T-cell (primary cell): ENCODE data around the gene TAAR8. TPM values are rescaled to one million over a fixed set of nuclear protein-coding genes. Genes with fewer than 3 reads are reported as not detected.

ENCODE experiments used
- ATAC-seq, 4 experiments: fragments of 200-7000 bp in 3 of 4; fragments of 150-1000 bp in 1 of 4; cut with Tn5 transposase; replicated peaks in 1 of 4; 1 replicate in 3 of 4; 2 replicates in 1 of 4; pipeline ENCODE4 v1.10.0; 2021; ENCODE audit warnings: moderate library complexity in 3 of 4, mild to moderate bottlenecking in 2 of 4, moderate number of reproducible peaks in 1 of 4
- CTCF ChIA-PET, 2 donors: fragments of 300-600 bp; sonication (Branson Sonifier 250); formaldehyde crosslinking; loops; one replicate each; lab custom pipeline; 2022; ENCODE audit warnings: antibody characterized with exemption in 2 of 2; lab: Charles Lee
- POLR2A ChIA-PET, 2 donors: fragments of 300-600 bp; sonication (Branson Sonifier 250); formaldehyde crosslinking; loops; one replicate each; lab custom pipeline; 2022; ENCODE audit warnings: antibody characterized with exemption in 2 of 2; lab: Charles Lee
- DNase-seq, 35 experiments: peaks; one replicate each; pipeline versions ENCODE4 v3.0.0 to v3.0.0-alpha.2; 2013 to 2023
- H3K27ac ChIP-seq: one replicate; pipeline ENCODE4 v1.5.1; 2013; ENCODE audit warnings: low read length
- H3K27me3 ChIP-seq, 2 experiments: replicated peaks in 1 of 2; 1 replicate in 1 of 2; 2 replicates in 1 of 2; pipeline versions ENCODE4 v1.6.1 to v1.7.0; 2013; ENCODE audit warnings: low read length in 1 of 2, mixed read lengths in 1 of 2; ENCODE audit not compliant: control insufficient read depth in 2 of 2, insufficient read depth in 2 of 2; ENCODE audit errors: extremely low read depth in 1 of 2
- H3K36me3 ChIP-seq, 2 donors: 1 replicate in 1 of 2; 2 replicates in 1 of 2; pipeline versions ENCODE4 v1.6.1 to v1.7.0; 2013; ENCODE audit warnings: low read length in 1 of 2; ENCODE audit not compliant: control insufficient read depth in 2 of 2, insufficient read depth in 1 of 2; ENCODE audit errors: extremely low read depth in 1 of 2
- H3K4me1 ChIP-seq, 2 experiments: 1 replicate in 1 of 2; 2 replicates in 1 of 2; pipeline versions ENCODE4 v1.6.1 to v1.7.0; 2013; ENCODE audit warnings: low read length in 2 of 2, mixed read lengths in 1 of 2; ENCODE audit not compliant: insufficient read depth in 2 of 2, control insufficient read depth in 1 of 2; ENCODE audit errors: extremely low read depth in 1 of 2
- H3K4me3 ChIP-seq, 2 donors: 1 replicate in 1 of 2; 2 replicates in 1 of 2; pipeline versions ENCODE4 v1.5.1 to v1.7.0; 2013; ENCODE audit warnings: mild to moderate bottlenecking in 2 of 2, low read length in 1 of 2, moderate library complexity in 1 of 2; ENCODE audit not compliant: control insufficient read depth in 1 of 2; ENCODE audit errors: extremely low read depth in 1 of 2
- H3K9me3 ChIP-seq: 2 replicates; pipeline ENCODE4 v1.7.0; 2013
- H3K27ac Mint-ChIP-seq, 2 donors: one replicate each; pipeline ENCODE4 v1.8.0; 2020 to 2021; ENCODE audit warnings: mild to moderate bottlenecking in 2 of 2, mixed read lengths in 2 of 2
- H3K27me3 Mint-ChIP-seq, 2 donors: one replicate each; pipeline ENCODE4 v1.8.0; 2021 to 2022; ENCODE audit warnings: mixed read lengths in 2 of 2
- H3K36me3 Mint-ChIP-seq: one replicate; pipeline ENCODE4 v1.8.0; 2021; ENCODE audit warnings: mixed read lengths
- H3K4me1 Mint-ChIP-seq, 3 donors: one replicate each; pipeline ENCODE4 v1.8.0; 2020 to 2022; ENCODE audit warnings: mixed read lengths in 3 of 3, mild to moderate bottlenecking in 1 of 3
- H3K4me3 Mint-ChIP-seq, 3 donors: one replicate each; pipeline ENCODE4 v1.8.0; 2020 to 2022; ENCODE audit warnings: mild to moderate bottlenecking in 3 of 3, mixed read lengths in 3 of 3, moderate library complexity in 3 of 3
- H3K9me3 Mint-ChIP-seq, 3 donors: one replicate each; pipeline ENCODE4 v1.8.0; 2020 to 2022; ENCODE audit warnings: mixed read lengths in 3 of 3
- WGBS: methylation state at CpG from one replicate; pipeline ENCODE4 v1.1.5; 2013; ENCODE audit warnings: missing lambda C conversion rate; ENCODE audit not compliant: insufficient coverage; 5-methylcytosine and 5-hydroxymethylcytosine counted together
- total RNA-seq, 35 experiments: library from RNA in 6 of 35; stranded (reverse) in 6 of 35; fragments of 120-200 nt in 1 of 35; gene quantifications; one replicate each; pipeline versions ENCODE4 v1.2.1 to v1.2.4 and lab custom pipeline; 2013 to 2026

Gene TAAR8
- total RNA-seq (not detected), total RNA-seq (lab: John Stamatoyannopoulos, UW) (0 reads per million in 29 experiments)
- not detected for total RNA-seq (2013)

GRCh38 chr6:132552372-132552771 lies at the start of gene TAAR8:
TSS of gene TAAR8 (plus strand) at chr6:132552672. CDS start at chr6:132552693, 21 bp downstream.
- no peak within 1 kb of the TSS for H3K27ac Mint-ChIP-seq
- CTCF ChIA-PET, result no interaction called here
- H3K4me1 Mint-ChIP-seq, result no peaks in the 10 kb centered on the region

GRCh38 chr6:132504757-132505156 lies 47.7 kb upstream of the TAAR8 start:
- Histone ChIP-seq H3K27me3 (no peaks in the 10 kb centered on the region), H3K36me3 (peaks cover 13 to 31% of the 10 kb centered on the region in 2 donors), H3K4me3 (no peak overlapping the region), H3K9me3 (no peaks in the 10 kb centered on the region), H3K27ac (no peak overlapping the region), H3K4me1 (no peaks in the 10 kb centered on the region)
- Mint-ChIP-seq H3K4me1 (peaks cover 54 to 66% (median 61%) of the 10 kb centered on the region in 3 donors), H3K27ac (no peak overlapping the region), H3K36me3 (peaks cover 44% of the 10 kb centered on the region), H3K4me3 (peak overlapping the region in 1 of 3 donors; percentile 29), H3K27me3 (no peaks in the 10 kb centered on the region), H3K9me3 (no peaks in the 10 kb centered on the region)
- DNase-seq, result no peak
- ATAC-seq, result no peak
- WGBS, result 100% methylated on average over 2 of the region's 5 CpGs
- POLR2A ChIA-PET, result no interaction called here
- CTCF ChIA-PET, result no interaction called here

More at GRCh38 chr6:132552372-132552771, at the start of gene TAAR8:
- H3K27ac ChIP-seq, result no peak within 1 kb of the TSS
- Mint-ChIP-seq H3K4me3 (no peak within 1 kb of the TSS), H3K9me3 (no peaks in the 10 kb centered on the region), H3K36me3 (no peaks in the 10 kb centered on the region), H3K27me3 (peaks cover 22 to 39% of the 10 kb centered on the region in 2 donors)
- peaks cover 0 to 5% of the 10 kb centered on the region in 2 experiments for H3K27me3 ChIP-seq
- WGBS, result no CpG with 5 or more reads among the region's 2 CpGs
- DNase-seq (no peak), ATAC-seq (no peak)
- H3K4me3 ChIP-seq, result no peak within 1 kb of the TSS
- POLR2A ChIA-PET, result interaction anchor here in 1 of 2 donors (0.6 kb wide), 1 partner anchor 71 kb away, joined by 3 read pairs; no protein-coding TSS in a partner anchor
- no peaks in the 10 kb centered on the region for H3K9me3 ChIP-seq
- no peaks in the 10 kb centered on the region for H3K36me3 ChIP-seq
- H3K4me1 ChIP-seq, result no peaks in the 10 kb centered on the region

GRCh38 chr6:132505158-132505557 lies 47.3 kb upstream of the TAAR8 start:
- Mint-ChIP-seq H3K4me1 (peaks cover 50 to 65% (median 59%) of the 10 kb centered on the region in 3 donors), H3K27me3 (no peaks in the 10 kb centered on the region), H3K27ac (no peak overlapping the region), H3K4me3 (no peak overlapping the region), H3K36me3 (peaks cover 40% of the 10 kb centered on the region), H3K9me3 (no peaks in the 10 kb centered on the region)
- Histone ChIP-seq H3K9me3 (no peaks in the 10 kb centered on the region), H3K4me3 (no peak overlapping the region), H3K27ac (no peak overlapping the region), H3K27me3 (no peaks in the 10 kb centered on the region), H3K4me1 (no peaks in the 10 kb centered on the region), H3K36me3 (peaks cover 10 to 27% of the 10 kb centered on the region in 2 donors)
- CTCF ChIA-PET, result no interaction called here
- POLR2A ChIA-PET, result no interaction called here
- 100% methylated on average over 1 of the region's 1 CpG for WGBS
- DNase-seq (no peak), ATAC-seq (no peak)

GRCh38 chr6:132506461-132506860 lies 46.0 kb upstream of the TAAR8 start:
- H3K36me3 Mint-ChIP-seq, result peaks cover 32% of the 10 kb centered on the region
- H3K9me3 Mint-ChIP-seq, result no peaks in the 10 kb centered on the region
- H3K4me1 Mint-ChIP-seq, result peaks cover 59 to 68% (median 64%) of the 10 kb centered on the region in 3 donors

GRCh38 chr6:132506869-132507808 lies 45.3 kb upstream of the TAAR8 start:
- Mint-ChIP-seq H3K4me1 (peaks cover 62 to 72% (median 70%) of the 10 kb centered on the region in 3 donors), H3K9me3 (no peaks in the 10 kb centered on the region), H3K4me3 (no peak overlapping the region), H3K27me3 (no peaks in the 10 kb centered on the region), H3K27ac (peak overlapping the region in 1 of 2 donors; percentile 12), H3K36me3 (peaks cover 28% of the 10 kb centered on the region)
- H3K36me3 ChIP-seq, result peaks cover 0 to 12% of the 10 kb centered on the region in 2 donors
- no peak for ATAC-seq
- H3K4me3 ChIP-seq, result no peak overlapping the region
- ChIA-PET POLR2A (no interaction called here), CTCF (interaction anchor here in 1 of 2 donors (0.5 to 1.0 kb wide), 3 partner anchors 23 to 291 kb away, joined by 3 read pairs; partner anchors contain the start of gene SLC18B1)
- no peaks in the 10 kb centered on the region for H3K27me3 ChIP-seq
- WGBS, result no CpG with 5 or more reads among the region's 5 CpGs
- no peak for DNase-seq
- H3K27ac ChIP-seq, result no peak overlapping the region
- peaks cover 4 to 12% of the 10 kb centered on the region in 2 experiments for H3K4me1 ChIP-seq
- H3K9me3 ChIP-seq, result no peaks in the 10 kb centered on the region

More at GRCh38 chr6:132506461-132506860, 46.0 kb upstream of the TAAR8 start:
- H3K9me3 ChIP-seq, result no peaks in the 10 kb centered on the region
- peaks cover 4 to 5% of the 10 kb centered on the region in 2 experiments for H3K4me1 ChIP-seq
- CTCF ChIA-PET, result no interaction called here
- WGBS, result no CpG with 5 or more reads among the region's 2 CpGs
- DNase-seq (no peak), ATAC-seq (no peak)
- H3K27ac ChIP-seq, result no peak overlapping the region
- no peak overlapping the region for H3K4me3 ChIP-seq
- POLR2A ChIA-PET, result no interaction called here
- H3K27me3 Mint-ChIP-seq, result no peaks in the 10 kb centered on the region
- H3K4me3 Mint-ChIP-seq, result no peak overlapping the region
- peaks cover 5 to 19% of the 10 kb centered on the region in 2 donors for H3K36me3 ChIP-seq
- H3K27me3 ChIP-seq, result no peaks in the 10 kb centered on the region
- H3K27ac Mint-ChIP-seq, result no peak overlapping the region

GRCh38 chr6:132511210-132511830 lies 41.2 kb upstream of the TAAR8 start:
- ChIA-PET POLR2A (no interaction called here), CTCF (interaction anchor here in 1 of 2 donors (1.9 kb wide), 1 partner anchor 27 kb away, joined by 5 read pairs; no protein-coding TSS in a partner anchor)
- no peaks in the 10 kb centered on the region for H3K27me3 ChIP-seq
- Mint-ChIP-seq H3K9me3 (no peaks in the 10 kb centered on the region), H3K4me3 (peak overlapping the region; percentile 89 to 97 (median 93)), H3K4me1 (peaks cover 51 to 58% (median 57%) of the 10 kb centered on the region in 3 donors), H3K27me3 (no peaks in the 10 kb centered on the region), H3K36me3 (peaks cover 14% of the 10 kb centered on the region), H3K27ac (peak overlapping the region in 1 of 2 donors; percentile 2)
- H3K27ac ChIP-seq, result no peak overlapping the region
- H3K4me3 ChIP-seq, result no peak overlapping the region
- H3K36me3 ChIP-seq, result peaks cover 0 to 3% of the 10 kb centered on the region in 2 donors
- no peaks in the 10 kb centered on the region for H3K9me3 ChIP-seq
- DNase-seq, result no peak
- 63% methylated on average over 2 of the region's 4 CpGs for WGBS
- ATAC-seq, result no peak
- peaks cover 4 to 13% of the 10 kb centered on the region in 2 experiments for H3K4me1 ChIP-seq
